ENCODE data around the gene RB1. TPM values are rescaled to one million over a fixed set of nuclear protein-coding genes. Genes with fewer than 3 reads are reported as not detected.
"Not testable (repeated sequence)": the region's sequence is repeated elsewhere in the genome, so short reads cannot be mapped to it uniquely, and the experiment has no call there.

RB1 gene
- total RNA-seq, 2 experiments from 2014 or later, result 25.1 to 25.6 TPM

DNA sequence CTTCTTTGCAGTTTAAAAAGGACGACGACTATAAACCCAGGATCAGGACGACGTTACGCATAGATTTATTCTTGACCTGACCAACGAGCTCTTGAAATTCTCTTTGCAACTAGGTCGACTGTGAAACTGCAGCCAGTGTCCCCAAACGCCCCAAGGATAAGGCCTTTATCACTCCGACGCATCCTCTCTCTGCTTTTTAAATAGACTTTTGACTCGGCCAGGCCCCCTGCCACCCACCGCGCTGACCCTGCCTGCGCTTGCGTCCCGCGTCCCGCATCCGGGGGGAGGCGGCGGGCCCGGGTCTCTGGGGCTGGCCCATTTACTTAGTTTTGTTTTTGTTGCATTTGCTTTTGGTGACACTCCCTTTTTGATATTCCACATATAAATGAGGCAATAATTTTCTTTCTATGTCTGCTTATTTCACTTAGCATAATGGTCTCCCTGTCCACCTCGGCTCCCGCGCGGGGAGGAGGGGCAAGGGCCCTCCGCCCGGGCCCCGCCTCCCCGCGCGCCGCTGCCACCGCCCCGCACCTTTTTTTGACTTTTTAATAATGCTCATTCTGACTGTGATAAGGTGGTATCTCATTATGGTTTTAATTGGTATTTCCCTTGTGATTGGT lies 17.4 kb downstream of the RB1 start:
- peaks cover 21% of the 10 kb centered on the region for H3K4me1 Mint-ChIP-seq (ENCODE audit: low read depth)
- H3K4me3 Mint-ChIP-seq, result peak overlapping the region; percentile 78
- no peaks in the 10 kb centered on the region for H3K27me3 Mint-ChIP-seq (ENCODE audit: low read depth)
- H3K27ac Mint-ChIP-seq, result no peak overlapping the region
- H3K36me3 Mint-ChIP-seq (ENCODE audit: low read depth), result peaks cover 37% of the 10 kb centered on the region
- intact Hi-C loops (cut with micrococcal nuclease), result loop anchor here (1.0 kb wide), 1 partner anchor 17 kb away; no protein-coding TSS in a partner anchor
- no peak for DNase-seq
- peaks cover 5% of the 10 kb centered on the region for H3K9me3 Mint-ChIP-seq
- CTCF ChIA-PET, result interaction anchor here (0.7 to 1.4 kb wide), 2 partner anchors 12 to 193 kb away, joined by 3 read pairs; no protein-coding TSS in a partner anchor

DNA sequence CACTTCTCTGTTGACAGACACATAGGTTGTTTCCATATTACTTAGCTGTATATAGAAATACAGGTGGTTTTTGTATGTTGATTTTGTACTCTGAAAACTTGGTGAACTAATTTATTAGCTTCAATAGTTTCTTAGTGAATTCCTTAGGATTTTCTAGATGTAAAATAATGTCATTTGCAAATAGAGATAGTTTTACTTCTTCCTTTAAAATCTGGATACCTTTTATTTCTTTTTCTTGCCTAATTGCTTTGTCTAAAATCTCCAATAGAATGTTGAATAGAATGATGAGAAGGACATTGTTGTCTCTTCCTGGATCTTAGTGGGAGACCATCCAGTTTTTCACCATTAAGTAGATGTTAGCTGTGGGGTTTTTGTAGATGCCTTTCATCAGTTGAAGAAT lies 18.7 kb downstream of the RB1 start:
- CTCF ChIA-PET, result no interaction called here
- H3K4me1 Mint-ChIP-seq (ENCODE audit: low read depth), result peaks cover 21% of the 10 kb centered on the region
- H3K27ac Mint-ChIP-seq, result no peak overlapping the region
- peaks cover 34% of the 10 kb centered on the region for H3K36me3 Mint-ChIP-seq (ENCODE audit: low read depth)
- intact Hi-C loops (cut with micrococcal nuclease), result no loop called here
- H3K4me3 Mint-ChIP-seq, result no peak overlapping the region
- H3K9me3 Mint-ChIP-seq, result peaks cover 3% of the 10 kb centered on the region
- no peak for DNase-seq
- H3K27me3 Mint-ChIP-seq (ENCODE audit: low read depth), result no peaks in the 10 kb centered on the region

DNA sequence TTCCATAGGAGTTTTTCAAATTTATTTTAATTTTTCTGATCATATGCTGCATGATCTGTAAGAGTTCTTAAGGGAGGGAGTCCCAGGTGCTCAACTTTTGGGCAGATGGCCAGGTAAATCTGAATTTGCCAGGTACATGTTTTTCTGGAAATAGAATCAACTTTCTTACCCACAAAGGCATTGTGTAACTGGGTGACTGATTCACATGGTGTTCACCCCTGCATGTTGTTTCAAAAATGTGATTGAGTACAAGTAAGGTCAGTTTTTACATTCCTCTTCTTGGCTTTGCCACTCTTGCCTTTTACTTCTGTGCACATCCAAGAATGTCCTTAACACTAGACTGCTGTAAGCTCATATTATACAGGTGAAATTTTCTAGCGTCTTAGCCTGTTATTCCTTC lies 30.4 kb downstream of the RB1 start:
- CTCF ChIA-PET, result interaction anchor here (0.6 to 4.6 kb wide), 21 partner anchors 10 to 435 kb away, joined by 3 to 106 read pairs (median 4); partner anchors contain the start of gene NUDT15
- H3K4me1 Mint-ChIP-seq (ENCODE audit: low read depth), result peaks cover 3% of the 10 kb centered on the region
- no peaks in the 10 kb centered on the region for H3K9me3 Mint-ChIP-seq
- H3K27ac Mint-ChIP-seq, result no peak overlapping the region
- H3K27me3 Mint-ChIP-seq (ENCODE audit: low read depth), result no peaks in the 10 kb centered on the region
- intact Hi-C loops (cut with micrococcal nuclease), result loop anchor here (1.0 to 2.0 kb wide), 5 partner anchors 67 to 435 kb away; no protein-coding TSS in a partner anchor
- H3K4me3 Mint-ChIP-seq, result no peak overlapping the region
- no peak for DNase-seq
- peaks cover 10% of the 10 kb centered on the region for H3K36me3 Mint-ChIP-seq (ENCODE audit: low read depth)

DNA sequence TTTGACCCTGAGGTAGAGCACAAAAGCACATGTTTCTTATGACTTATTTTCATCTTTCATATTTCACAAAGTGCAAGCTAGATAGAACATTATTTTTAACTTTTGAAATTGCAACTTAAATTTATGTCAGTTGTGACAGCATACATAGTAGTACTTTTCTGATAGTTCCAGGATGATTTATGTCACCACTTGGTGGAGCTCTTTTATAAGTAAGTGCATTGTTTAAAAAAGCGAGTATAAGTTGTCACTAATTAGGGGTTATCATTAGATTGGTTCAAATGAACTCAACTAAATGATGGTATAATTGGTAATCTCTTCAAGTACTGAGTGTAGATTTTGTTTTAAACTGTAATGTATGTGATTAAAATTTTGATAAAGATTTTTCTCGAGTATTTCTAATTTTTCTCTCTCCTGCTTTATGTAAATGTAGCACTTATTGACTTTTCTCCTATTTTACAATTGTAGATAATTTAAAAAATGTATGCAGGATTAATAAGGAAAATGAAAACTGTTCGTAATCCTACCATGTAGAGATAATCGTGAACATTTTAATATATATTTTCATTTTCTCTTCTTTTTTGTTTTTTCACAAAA lies 31.1 kb downstream of the RB1 start:
- no peak overlapping the region for H3K27ac Mint-ChIP-seq
- no peak overlapping the region for H3K4me3 Mint-ChIP-seq
- peaks cover 10% of the 10 kb centered on the region for H3K36me3 Mint-ChIP-seq (ENCODE audit: low read depth)
- H3K27me3 Mint-ChIP-seq (ENCODE audit: low read depth), result no peaks in the 10 kb centered on the region
- intact Hi-C loops (cut with micrococcal nuclease), result loop anchor here (1.0 to 2.0 kb wide), 5 partner anchors 66 to 435 kb away; no protein-coding TSS in a partner anchor
- CTCF ChIA-PET, result interaction anchor here (0.7 to 4.6 kb wide), 23 partner anchors 11 to 1519 kb away, joined by 3 to 106 read pairs (median 4); partner anchors contain the start of gene NUDT15
- peaks cover 3% of the 10 kb centered on the region for H3K4me1 Mint-ChIP-seq (ENCODE audit: low read depth)
- H3K9me3 Mint-ChIP-seq, result no peaks in the 10 kb centered on the region
- no peak for DNase-seq

DNA sequence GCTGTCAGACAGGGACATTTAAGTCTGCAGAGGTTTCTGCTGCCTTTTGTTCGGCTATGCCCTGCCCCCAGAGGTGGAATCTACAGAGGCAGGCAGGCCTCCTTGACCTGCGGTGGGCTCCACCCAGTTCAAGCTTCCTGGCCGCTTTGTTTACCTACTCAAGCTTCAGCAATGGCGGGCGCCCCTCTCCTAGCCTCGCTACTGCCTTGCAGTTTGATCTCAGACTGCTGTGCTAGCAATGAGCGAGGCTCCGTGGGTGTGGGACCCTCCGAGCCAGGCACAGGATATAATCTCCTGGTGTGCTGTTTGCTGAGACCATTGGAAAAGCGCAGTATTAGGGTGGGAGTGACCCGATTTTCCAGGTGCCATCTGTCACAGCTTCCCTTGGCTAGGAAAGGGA lies 35.6 kb downstream of the RB1 start:
- H3K4me3 Mint-ChIP-seq; H3K27me3 Mint-ChIP-seq (ENCODE audit: low read depth); H3K4me1 Mint-ChIP-seq (ENCODE audit: low read depth); H3K27ac Mint-ChIP-seq; DNase-seq; H3K9me3 Mint-ChIP-seq; intact Hi-C loops (cut with micrococcal nuclease): not testable (repeated sequence)
- CTCF ChIA-PET, result interaction anchor here (0.6 kb wide), 1 partner anchor 76 kb away, joined by 3 read pairs; no protein-coding TSS in a partner anchor
- peaks cover 16% of the 10 kb centered on the region for H3K36me3 Mint-ChIP-seq (ENCODE audit: low read depth)

DNA sequence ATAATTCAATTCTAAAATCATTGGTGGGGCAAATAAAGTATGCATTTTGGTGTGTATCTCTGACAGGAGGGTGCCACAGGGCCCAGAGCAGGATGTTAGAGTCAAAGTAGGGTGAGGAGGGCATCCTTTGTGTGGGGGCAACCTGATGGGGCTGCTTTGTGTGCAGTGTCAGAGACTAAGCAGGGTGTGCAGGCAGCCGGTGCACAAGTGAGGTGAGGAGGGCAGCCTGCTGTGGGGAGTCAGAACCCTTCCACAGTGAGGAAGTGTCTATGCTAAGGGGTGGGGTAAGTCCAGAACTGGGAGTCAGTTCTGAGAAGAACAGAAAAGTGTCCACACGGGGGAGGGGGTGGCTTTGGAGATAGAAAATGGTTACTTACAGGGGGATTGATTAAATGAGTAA lies 40.7 kb downstream of the RB1 start:
- Mint-ChIP-seq H3K27ac (no peak overlapping the region), H3K4me3 (no peak overlapping the region), H3K27me3 (ENCODE audit: low read depth) (no peaks in the 10 kb centered on the region), H3K36me3 (ENCODE audit: low read depth) (peaks cover 19% of the 10 kb centered on the region), H3K4me1 (ENCODE audit: low read depth) (no peaks in the 10 kb centered on the region), H3K9me3 (no peaks in the 10 kb centered on the region)
- CTCF ChIA-PET, result no interaction called here
- intact Hi-C loops (cut with micrococcal nuclease), result no loop called here
- DNase-seq, result no peak

DNA sequence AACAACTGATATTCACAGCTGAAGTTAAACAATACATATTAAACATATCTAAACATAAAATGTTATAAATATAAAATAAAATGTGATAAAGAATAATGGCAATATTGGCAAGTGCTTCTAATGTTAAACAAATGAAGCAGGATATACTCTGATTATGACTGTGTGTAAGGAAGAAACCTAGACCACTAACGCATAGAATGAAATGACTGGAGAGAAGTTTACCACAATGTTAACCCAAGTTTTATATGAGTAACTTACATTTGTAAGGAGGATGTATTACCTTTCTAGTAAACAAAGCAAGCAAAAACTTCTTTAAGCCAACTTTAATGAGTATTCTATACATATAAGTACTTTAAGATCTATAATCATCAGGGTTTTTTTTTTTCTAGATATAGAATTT lies 43.0 kb downstream of the RB1 start:
- Mint-ChIP-seq H3K4me1 (ENCODE audit: low read depth) (no peaks in the 10 kb centered on the region), H3K27ac (no peak overlapping the region), H3K9me3 (peaks cover 3% of the 10 kb centered on the region), H3K27me3 (ENCODE audit: low read depth) (no peaks in the 10 kb centered on the region), H3K36me3 (ENCODE audit: low read depth) (peaks cover 40% of the 10 kb centered on the region), H3K4me3 (no peak overlapping the region)
- intact Hi-C loops (cut with micrococcal nuclease), result no loop called here
- CTCF ChIA-PET, result interaction anchor here (0.6 to 0.7 kb wide), 4 partner anchors 160 to 418 kb away, joined by 3 to 4 read pairs (median 3); no protein-coding TSS in a partner anchor
- no peak for DNase-seq

DNA sequence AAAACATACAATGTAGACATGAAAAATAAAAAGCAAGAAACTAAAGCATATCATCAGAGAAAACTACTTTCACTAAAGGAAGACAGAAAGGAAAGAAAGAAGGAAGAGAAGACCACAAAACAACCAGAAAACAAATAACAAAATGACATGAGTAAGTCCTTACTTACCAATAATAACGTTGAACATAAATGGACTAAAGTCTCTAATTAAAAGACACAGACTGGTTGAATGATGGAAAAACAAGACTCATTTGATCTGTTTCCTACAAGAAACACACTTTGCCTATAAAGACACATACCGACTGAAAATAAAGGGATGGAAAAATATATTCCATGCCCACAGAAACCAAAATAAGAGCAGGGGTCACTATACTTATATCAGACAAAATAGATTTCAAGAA lies 46.0 kb downstream of the RB1 start:
- no peak overlapping the region for H3K27ac Mint-ChIP-seq
- no peaks in the 10 kb centered on the region for H3K4me1 Mint-ChIP-seq (ENCODE audit: low read depth)
- peaks cover 23% of the 10 kb centered on the region for H3K9me3 Mint-ChIP-seq
- DNase-seq, result no peak
- H3K36me3 Mint-ChIP-seq (ENCODE audit: low read depth), result peaks cover 53% of the 10 kb centered on the region
- CTCF ChIA-PET, result no interaction called here
- no peaks in the 10 kb centered on the region for H3K27me3 Mint-ChIP-seq (ENCODE audit: low read depth)
- H3K4me3 Mint-ChIP-seq, result no peak overlapping the region
- intact Hi-C loops (cut with micrococcal nuclease), result no loop called here

DNA sequence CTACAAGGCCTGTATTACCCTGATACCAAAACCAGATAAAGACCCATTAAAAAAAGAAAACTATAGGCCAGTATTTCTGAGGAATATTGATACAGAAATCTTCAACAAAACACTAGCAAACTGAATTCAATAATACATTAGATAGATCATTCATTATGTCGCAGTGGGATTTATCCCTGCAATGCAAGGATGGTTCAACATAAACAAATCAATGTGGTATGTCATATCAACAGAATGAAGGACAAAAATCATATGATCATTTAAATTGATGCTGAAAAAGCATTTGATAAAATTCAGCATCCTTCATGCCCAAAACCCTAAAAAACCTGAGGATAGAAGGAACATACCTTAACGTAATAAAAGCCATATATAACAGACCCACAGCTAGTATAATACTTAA lies 50.0 kb downstream of the RB1 start:
- H3K27ac Mint-ChIP-seq, result no peak overlapping the region
- peaks cover 49% of the 10 kb centered on the region for H3K36me3 Mint-ChIP-seq (ENCODE audit: low read depth)
- H3K9me3 Mint-ChIP-seq, result peaks cover 29% of the 10 kb centered on the region
- intact Hi-C loops (cut with micrococcal nuclease), result no loop called here
- CTCF ChIA-PET, result no interaction called here
- no peak for DNase-seq
- no peaks in the 10 kb centered on the region for H3K27me3 Mint-ChIP-seq (ENCODE audit: low read depth)
- H3K4me1 Mint-ChIP-seq (ENCODE audit: low read depth), result no peaks in the 10 kb centered on the region
- H3K4me3 Mint-ChIP-seq, result no peak overlapping the region

DNA sequence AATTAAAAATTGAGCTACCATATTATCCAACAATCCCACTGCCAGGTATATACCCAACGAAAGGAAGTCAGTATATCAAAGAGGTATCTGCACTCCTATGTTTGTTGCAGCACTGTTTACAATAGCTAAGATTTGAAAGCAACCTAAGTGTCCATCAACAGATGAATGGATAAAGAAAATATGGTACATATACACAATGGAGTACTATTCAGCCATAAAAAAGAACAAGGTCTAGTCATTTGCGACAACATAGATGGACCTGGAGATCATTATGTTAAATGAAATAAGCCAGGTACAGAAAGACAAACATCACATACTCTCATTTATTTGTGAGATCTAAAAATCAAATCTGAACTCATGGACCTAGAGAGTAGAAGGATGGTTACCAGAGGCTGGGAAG lies 52.0 kb downstream of the RB1 start:
- intact Hi-C loops (cut with micrococcal nuclease); H3K27ac Mint-ChIP-seq; CTCF ChIA-PET; H3K4me1 Mint-ChIP-seq (ENCODE audit: low read depth); H3K4me3 Mint-ChIP-seq; H3K27me3 Mint-ChIP-seq (ENCODE audit: low read depth); DNase-seq: not testable (repeated sequence)
- peaks cover 29% of the 10 kb centered on the region for H3K9me3 Mint-ChIP-seq
- H3K36me3 Mint-ChIP-seq (ENCODE audit: low read depth), result peaks cover 40% of the 10 kb centered on the region

DNA sequence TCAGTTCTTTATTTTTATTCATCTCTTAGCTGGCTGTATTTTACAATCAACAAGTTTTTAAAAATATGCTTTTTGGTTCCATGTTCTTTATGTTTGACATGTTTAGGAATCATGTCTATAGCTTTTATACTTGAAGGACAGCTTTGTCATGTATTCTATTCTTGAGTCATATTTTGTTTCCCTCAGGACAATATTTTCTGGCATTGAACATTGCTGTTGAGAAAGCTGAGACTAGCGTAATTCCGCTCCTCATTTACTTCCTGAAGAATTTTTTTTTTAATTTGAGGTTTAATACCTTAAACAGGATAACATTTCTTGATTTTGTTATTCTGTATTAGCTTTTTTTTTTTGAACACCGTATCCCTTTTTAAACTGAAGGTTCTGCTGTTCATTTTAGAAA lies 53.2 kb downstream of the RB1 start:
- peaks cover 25% of the 10 kb centered on the region for H3K9me3 Mint-ChIP-seq
- no peak overlapping the region for H3K27ac Mint-ChIP-seq
- CTCF ChIA-PET, result interaction anchor here (0.6 kb wide), 1 partner anchor 1425 kb away, joined by 3 read pairs; no protein-coding TSS in a partner anchor
- no peaks in the 10 kb centered on the region for H3K4me1 Mint-ChIP-seq (ENCODE audit: low read depth)
- no peaks in the 10 kb centered on the region for H3K27me3 Mint-ChIP-seq (ENCODE audit: low read depth)
- H3K4me3 Mint-ChIP-seq, result no peak overlapping the region
- no peak for DNase-seq
- intact Hi-C loops (cut with micrococcal nuclease), result no loop called here
- peaks cover 29% of the 10 kb centered on the region for H3K36me3 Mint-ChIP-seq (ENCODE audit: low read depth)

DNA sequence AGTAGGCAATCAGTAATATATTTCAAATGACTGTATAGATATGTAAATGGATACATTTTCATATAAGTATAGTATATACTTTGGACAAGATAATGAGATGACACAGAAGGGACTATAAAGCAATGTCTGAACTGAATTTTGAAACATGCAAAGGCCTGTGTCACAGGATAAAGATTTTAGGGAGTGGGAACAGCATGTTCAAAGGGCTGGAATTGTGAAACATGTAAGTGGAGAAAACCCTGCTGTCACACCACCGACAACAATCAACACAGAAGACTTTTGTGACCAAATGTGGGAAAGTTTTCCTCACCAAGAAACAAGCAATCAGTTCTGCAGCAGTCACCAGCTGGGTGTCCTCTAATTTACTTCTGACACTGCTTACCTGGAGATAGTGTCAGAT lies 66.4 kb downstream of the RB1 start:
- Mint-ChIP-seq H3K4me3 (no peak overlapping the region), H3K4me1 (ENCODE audit: low read depth) (no peaks in the 10 kb centered on the region), H3K27me3 (ENCODE audit: low read depth) (no peaks in the 10 kb centered on the region), H3K9me3 (no peaks in the 10 kb centered on the region), H3K36me3 (ENCODE audit: low read depth) (peaks cover 20% of the 10 kb centered on the region), H3K27ac (no peak overlapping the region)
- CTCF ChIA-PET, result no interaction called here
- DNase-seq, result no peak
- intact Hi-C loops (cut with micrococcal nuclease), result no loop called here

DNA sequence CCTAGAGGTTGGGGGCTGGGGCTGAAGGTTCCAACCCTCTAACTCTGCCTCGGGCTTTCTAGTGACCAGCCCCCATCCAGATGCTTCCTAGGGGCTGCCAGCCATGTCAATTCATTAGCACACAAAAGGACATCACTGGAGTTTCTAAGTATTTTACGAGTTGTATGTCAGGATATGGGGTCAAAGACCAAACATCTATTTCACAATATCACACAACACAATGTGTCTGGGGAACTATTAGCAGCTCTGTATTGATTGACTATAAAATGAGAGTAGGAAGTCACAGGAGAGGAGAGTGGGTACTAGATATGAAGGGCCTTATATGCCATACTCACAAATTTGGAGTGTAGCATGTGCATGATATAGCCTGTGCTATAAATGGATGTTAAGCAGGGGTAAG lies 67.3 kb downstream of the RB1 start:
- DNase-seq, result no peak
- Mint-ChIP-seq H3K4me3 (no peak overlapping the region), H3K9me3 (no peaks in the 10 kb centered on the region), H3K36me3 (ENCODE audit: low read depth) (peaks cover 22% of the 10 kb centered on the region), H3K4me1 (ENCODE audit: low read depth) (no peaks in the 10 kb centered on the region), H3K27ac (no peak overlapping the region), H3K27me3 (ENCODE audit: low read depth) (no peaks in the 10 kb centered on the region)
- intact Hi-C loops (cut with micrococcal nuclease), result no loop called here
- CTCF ChIA-PET, result no interaction called here

Measured in activated naive CD4-positive, alpha-beta T cell treated with anti-CD3 and anti-CD28 coated beads for 36 hours (primary cell).